ENCODE results near the gene VWA3B. TPM values are rescaled to one million over a fixed set of nuclear protein-coding genes. Genes with fewer than 3 reads are reported as not detected.

Gene VWA3B
- total and polyA plus RNA-seq, 12 donors, result 0.06 to 1.4 (median 0.62) TPM; not detected in 1

- H3K9me3 ChIP-seq, result peaks cover 0 to 26% (median 0%) of the 10 kb centered on the region in 11 donors
- no peaks in the 10 kb centered on the region for H3K4me1 ChIP-seq
- peaks cover 0 to 4% (median 0%) of the 10 kb centered on the region in 7 donors for H3K27me3 ChIP-seq
- intact Hi-C loops (cut with DNase I), result no loop called here
- H3K27ac ChIP-seq, result no peak overlapping the region
- H3K36me3 ChIP-seq, result no peaks in the 10 kb centered on the region
- no peak overlapping the region for H3K4me3 ChIP-seq
- WGBS, 2 donors, result 96 to 99% methylated on average over 3 of the region's 3 CpGs
- ATAC-seq, result no peak
- TF ChIP-seq, protein P1, sequence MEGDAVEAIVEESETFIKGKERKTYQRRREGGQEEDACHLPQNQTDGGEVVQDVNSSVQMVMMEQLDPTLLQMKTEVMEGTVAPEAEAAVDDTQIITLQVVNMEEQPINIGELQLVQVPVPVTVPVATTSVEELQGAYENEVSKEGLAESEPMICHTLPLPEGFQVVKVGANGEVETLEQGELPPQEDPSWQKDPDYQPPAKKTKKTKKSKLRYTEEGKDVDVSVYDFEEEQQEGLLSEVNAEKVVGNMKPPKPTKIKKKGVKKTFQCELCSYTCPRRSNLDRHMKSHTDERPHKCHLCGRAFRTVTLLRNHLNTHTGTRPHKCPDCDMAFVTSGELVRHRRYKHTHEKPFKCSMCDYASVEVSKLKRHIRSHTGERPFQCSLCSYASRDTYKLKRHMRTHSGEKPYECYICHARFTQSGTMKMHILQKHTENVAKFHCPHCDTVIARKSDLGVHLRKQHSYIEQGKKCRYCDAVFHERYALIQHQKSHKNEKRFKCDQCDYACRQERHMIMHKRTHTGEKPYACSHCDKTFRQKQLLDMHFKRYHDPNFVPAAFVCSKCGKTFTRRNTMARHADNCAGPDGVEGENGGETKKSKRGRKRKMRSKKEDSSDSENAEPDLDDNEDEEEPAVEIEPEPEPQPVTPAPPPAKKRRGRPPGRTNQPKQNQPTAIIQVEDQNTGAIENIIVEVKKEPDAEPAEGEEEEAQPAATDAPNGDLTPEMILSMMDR (IDR thresholded peaks at IDR 0.05), result no peak
- DNase-seq, result no peak
Observed at GRCh38 chr2:98219152-98219551, 132.2 kb downstream of the VWA3B start.

GRCh38 chr2:98233941-98234340 lies 147.0 kb downstream of the VWA3B start:
- H3K27ac ChIP-seq, result no peak overlapping the region
- intact Hi-C loops (cut with DNase I), result loop anchor here in 1 of 10 donors (10.0 kb wide), 1 partner anchor 79 kb away; no protein-coding TSS in a partner anchor
- no peaks in the 10 kb centered on the region for H3K9me3 ChIP-seq
- 41 to 47% methylated on average over 2 of the region's 2 CpGs for WGBS, 2 donors
- TF ChIP-seq, protein P1 (IDR thresholded peaks at IDR 0.05), result no peak
- ATAC-seq (peak in 4 of 8 donors; percentile 15 to 51 (median 26)), DNase-seq (no peak)
- no peak overlapping the region for H3K4me3 ChIP-seq
- no peaks in the 10 kb centered on the region for H3K27me3 ChIP-seq
- H3K36me3 ChIP-seq, result no peaks in the 10 kb centered on the region
- H3K4me1 ChIP-seq, result peaks cover 0 to 15% (median 0%) of the 10 kb centered on the region in 9 donors

DNA sequence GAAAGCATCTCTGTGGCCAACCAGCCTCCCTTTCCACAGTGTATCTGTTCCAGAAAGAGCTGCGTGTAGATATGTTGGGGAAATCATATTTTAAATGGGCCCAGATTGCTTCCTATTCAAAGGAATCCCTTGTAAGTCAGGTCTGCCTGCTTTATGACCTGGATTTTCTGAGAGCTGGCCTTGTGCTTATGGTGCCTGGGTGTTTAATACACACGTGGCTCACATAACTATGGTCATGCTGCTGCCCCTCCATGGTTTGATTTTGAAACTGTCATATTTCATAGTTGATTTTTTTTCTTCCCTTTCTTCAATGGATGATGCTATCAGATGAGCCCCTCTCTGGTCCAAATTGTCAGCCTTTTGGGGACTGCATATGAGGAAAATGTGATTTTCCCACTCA lies 147.8 kb downstream of the VWA3B start:
- TF ChIP-seq, protein P1 (IDR thresholded peaks at IDR 0.05), result no peak
- Histone ChIP-seq H3K27me3 (no peaks in the 10 kb centered on the region), H3K4me1 (peaks cover 0 to 15% (median 0%) of the 10 kb centered on the region in 9 donors), H3K27ac (no peak overlapping the region), H3K9me3 (no peaks in the 10 kb centered on the region), H3K36me3 (no peaks in the 10 kb centered on the region), H3K4me3 (no peak overlapping the region)
- DNase-seq (no peak), ATAC-seq (peak in 2 of 8 donors; percentile 43 to 59)
- 55 to 57% methylated on average over 2 of the region's 2 CpGs for WGBS, 2 donors
- intact Hi-C loops (cut with DNase I), result loop anchor here in 1 of 10 donors (10.0 kb wide), 1 partner anchor 80 kb away; no protein-coding TSS in a partner anchor

GRCh38 chr2:98236935-98237334 lies 150.0 kb downstream of the VWA3B start:
- H3K27me3 ChIP-seq, result no peaks in the 10 kb centered on the region
- no peaks in the 10 kb centered on the region for H3K9me3 ChIP-seq
- H3K36me3 ChIP-seq, result no peaks in the 10 kb centered on the region
- ATAC-seq (no peak), DNase-seq (no peak)
- TF ChIP-seq, protein P1 (IDR thresholded peaks at IDR 0.05), result no peak
- intact Hi-C loops (cut with DNase I), result loop anchor here in 1 of 10 donors (10.0 kb wide), 1 partner anchor 82 kb away; no protein-coding TSS in a partner anchor
- H3K27ac ChIP-seq, result no peak overlapping the region
- H3K4me3 ChIP-seq, result no peak overlapping the region
- WGBS, 2 donors, result 90 to 92% methylated on average over 11 of the region's 11 CpGs
- peaks cover 0 to 15% (median 0%) of the 10 kb centered on the region in 9 donors for H3K4me1 ChIP-seq

Measured in heart right ventricle (tissue), 16 donors.